RWPE1 (cell line): ENCODE data around the gene NELFCD.
A peak's percentile ranks its signal among the peaks of the same experiment; 100 is the strongest.

ENCODE experiments used
- CTCF ChIA-PET: fragments of 350-600 bp; sonication (Branson Sonifier 250); formaldehyde crosslinking; extraction: SDS; loops from one replicate; lab custom pipeline; 2021; lab: Yijun Ruan, JAX
- POLR2A ChIA-PET: fragments of 400-600 bp; formaldehyde crosslinking; extraction: SDS; loops from one replicate; lab custom pipeline; 2020; ENCODE audit warnings: antibody characterized with exemption; ENCODE audit not compliant: low non-redundant PET; lab: Yijun Ruan, JAX
- DNase-seq: peaks from one replicate; pipeline ENCODE4 v3.0.0; 2012; ENCODE audit warnings: low spot score
- H3K27ac ChIP-seq: fragments of 450-650 bp; 2 replicates; pipeline ENCODE4 v1.5.1; 2017
- TF ChIP-seq, protein P1 (sequence below): fragments of 450-650 bp; conservative IDR thresholded peaks from 2 replicates; pipeline ENCODE4 v1.5.1; 2017; ENCODE audit warnings: low read depth, mild to moderate bottlenecking

Gene NELFCD

DNA sequence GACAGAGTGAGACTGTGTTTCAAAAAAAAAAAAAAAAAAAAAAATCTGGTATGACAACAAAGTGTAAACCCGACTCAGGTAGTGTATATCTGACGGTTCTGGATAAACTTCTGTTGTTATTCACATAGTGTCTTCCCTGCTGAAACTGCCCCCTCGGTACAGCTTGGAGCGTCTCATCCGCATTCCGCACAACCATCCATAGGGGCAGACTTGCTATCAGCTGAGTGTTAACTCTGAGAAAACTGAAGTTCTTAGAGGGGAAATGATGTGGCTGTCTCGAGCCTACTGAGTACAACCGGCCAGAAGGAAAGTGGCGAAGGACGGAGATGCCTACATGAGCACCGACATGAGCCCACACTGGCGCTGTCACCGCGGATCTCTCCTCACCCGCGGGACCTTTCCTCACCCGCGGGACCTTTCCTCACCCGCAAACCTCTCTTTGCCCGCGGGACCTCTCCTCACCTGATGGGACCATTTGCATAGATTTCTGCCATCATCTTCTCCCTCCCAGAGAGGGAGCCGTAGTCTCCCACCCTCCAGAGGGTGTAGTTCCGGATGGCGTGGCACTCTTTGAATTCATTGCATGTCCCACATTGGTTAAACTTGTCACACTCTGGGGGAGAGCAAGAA, 16.2 kb downstream of the NELFCD start:
- TF ChIP-seq, protein P1, sequence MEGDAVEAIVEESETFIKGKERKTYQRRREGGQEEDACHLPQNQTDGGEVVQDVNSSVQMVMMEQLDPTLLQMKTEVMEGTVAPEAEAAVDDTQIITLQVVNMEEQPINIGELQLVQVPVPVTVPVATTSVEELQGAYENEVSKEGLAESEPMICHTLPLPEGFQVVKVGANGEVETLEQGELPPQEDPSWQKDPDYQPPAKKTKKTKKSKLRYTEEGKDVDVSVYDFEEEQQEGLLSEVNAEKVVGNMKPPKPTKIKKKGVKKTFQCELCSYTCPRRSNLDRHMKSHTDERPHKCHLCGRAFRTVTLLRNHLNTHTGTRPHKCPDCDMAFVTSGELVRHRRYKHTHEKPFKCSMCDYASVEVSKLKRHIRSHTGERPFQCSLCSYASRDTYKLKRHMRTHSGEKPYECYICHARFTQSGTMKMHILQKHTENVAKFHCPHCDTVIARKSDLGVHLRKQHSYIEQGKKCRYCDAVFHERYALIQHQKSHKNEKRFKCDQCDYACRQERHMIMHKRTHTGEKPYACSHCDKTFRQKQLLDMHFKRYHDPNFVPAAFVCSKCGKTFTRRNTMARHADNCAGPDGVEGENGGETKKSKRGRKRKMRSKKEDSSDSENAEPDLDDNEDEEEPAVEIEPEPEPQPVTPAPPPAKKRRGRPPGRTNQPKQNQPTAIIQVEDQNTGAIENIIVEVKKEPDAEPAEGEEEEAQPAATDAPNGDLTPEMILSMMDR, result no peak
- H3K27ac ChIP-seq, result peak overlapping the region; percentile 52; the same call in 1 of the 2 replicates
- DNase-seq, result no peak
- ChIA-PET POLR2A (no interaction called here), CTCF (interaction anchor here (0.6 to 0.7 kb wide), 2 partner anchors 18 to 787 kb away, joined by 3 to 4 read pairs; no protein-coding TSS in a partner anchor)

DNA sequence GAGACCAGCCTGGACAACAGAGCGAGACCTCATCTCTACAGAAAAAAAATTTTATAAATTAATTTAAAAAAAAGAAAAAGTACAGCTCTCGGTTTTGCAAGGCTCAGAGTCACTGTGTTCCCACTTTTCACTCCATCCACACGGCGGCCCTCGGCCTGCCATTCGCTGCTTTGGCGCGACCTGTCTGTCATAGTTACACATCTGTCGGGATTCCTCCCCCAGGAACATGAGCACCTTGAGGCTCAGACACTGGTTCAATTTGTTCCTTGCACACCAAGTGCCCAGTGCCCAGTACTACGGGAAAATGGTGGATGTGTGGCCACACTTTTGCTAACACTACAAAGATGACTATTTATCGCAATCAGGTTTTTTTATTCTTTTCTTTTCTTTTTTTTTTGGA, 17.6 kb downstream of the NELFCD start:
- H3K27ac ChIP-seq, result peak overlapping the region; percentile 41
- ChIA-PET POLR2A (no interaction called here), CTCF (interaction anchor here (0.7 kb wide), 1 partner anchor 1414 kb away, joined by 3 read pairs; no protein-coding TSS in a partner anchor)
- TF ChIP-seq, protein P1, result no peak
- DNase-seq, result no peak

DNA sequence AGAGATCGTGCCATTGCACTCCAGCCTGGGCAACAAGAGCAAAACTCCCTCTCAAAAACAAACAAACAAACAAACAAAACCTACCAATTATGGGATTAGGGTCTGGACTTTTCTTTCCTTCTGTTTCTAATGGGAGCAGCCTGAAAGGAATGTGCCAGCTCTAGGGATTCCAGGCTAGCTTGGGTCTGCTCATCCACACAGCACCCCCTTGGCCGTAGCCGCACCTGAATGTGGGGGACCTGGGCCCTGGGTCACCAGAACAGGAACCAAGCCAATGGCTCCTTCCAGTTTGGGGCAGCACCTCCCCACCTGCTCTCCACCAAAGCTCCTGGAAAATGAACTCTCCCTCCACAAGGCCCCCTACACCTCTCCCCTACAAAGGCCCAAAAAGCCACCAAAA, 19.3 kb downstream of the NELFCD start:
- CTCF ChIA-PET, result interaction anchor here (0.7 to 0.8 kb wide), 2 partner anchors 21 to 912 kb away, joined by 5 read pairs; no protein-coding TSS in a partner anchor
- H3K27ac ChIP-seq, result peak overlapping the region; percentile 41
- no peak for DNase-seq
- POLR2A ChIA-PET, result interaction anchor here (0.5 kb wide), 1 partner anchor 32 kb away, joined by 4 read pairs; no protein-coding TSS in a partner anchor
- TF ChIP-seq, protein P1, result no peak

DNA sequence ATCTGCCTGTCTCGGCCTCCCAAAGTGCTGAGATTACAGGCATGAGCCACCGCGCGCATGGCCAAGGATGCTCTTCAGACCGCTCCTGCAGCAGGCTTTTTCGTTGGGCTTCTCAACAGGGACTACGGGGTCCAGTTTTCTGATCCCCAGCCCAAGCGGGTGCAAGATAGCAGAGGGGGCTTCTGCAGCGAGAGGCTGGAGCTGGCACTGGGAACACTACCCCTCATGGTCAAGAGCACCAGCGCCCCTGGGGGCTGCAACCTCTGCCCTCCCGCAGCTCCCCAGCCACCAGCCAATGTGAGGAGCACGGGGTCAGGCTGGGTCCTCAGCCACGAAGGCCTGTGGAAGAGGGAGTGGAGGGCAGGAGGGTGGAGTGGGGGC, 20.0 kb downstream of the NELFCD start:
- CTCF ChIA-PET, result no interaction called here
- DNase-seq, result no peak
- POLR2A ChIA-PET, result interaction anchor here (0.5 kb wide), 1 partner anchor 21 kb away, joined by 4 read pairs; no protein-coding TSS in a partner anchor
- TF ChIP-seq, protein P1, result no peak
- H3K27ac ChIP-seq, result no peak overlapping the region

DNA sequence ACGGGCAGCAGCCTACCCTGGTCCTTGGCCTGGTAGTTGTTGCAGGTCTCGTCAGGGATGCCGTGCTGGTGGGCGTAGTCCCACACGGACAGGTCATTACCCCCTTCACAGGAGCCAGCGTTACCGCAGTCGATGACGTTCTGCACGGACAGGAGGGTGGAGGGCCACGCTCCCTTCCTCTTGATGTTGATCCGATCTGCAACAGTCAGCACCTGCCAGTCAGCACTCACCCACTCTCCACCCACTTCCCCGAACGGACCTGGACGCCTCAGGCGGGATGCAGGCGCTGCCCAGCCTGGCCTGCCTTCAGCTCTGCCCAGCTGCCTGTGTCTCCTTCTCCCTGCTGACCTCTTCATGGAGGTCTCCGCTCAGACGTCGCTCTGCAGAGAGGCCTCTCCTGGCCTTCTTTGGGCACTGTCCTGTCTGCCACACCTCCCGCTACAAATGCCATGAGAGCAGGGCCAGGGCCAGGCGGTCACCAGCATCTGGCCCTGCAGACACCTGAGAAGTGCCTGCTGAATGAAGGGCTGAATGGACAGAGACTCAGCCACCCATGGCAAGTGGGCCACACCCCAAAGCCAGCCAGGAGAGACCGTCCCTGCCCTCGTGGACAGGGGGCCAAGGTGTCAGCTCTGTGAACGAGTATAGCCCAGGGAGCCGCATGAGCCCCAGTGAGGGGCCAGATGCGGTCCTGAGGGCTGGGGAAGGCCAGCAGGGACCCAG, 20.6 kb downstream of the NELFCD start:
- no peak overlapping the region for H3K27ac ChIP-seq
- ChIA-PET CTCF (interaction anchor here (0.6 kb wide), 1 partner anchor 44 kb away, joined by 3 read pairs; no protein-coding TSS in a partner anchor), POLR2A (interaction anchor here (0.5 kb wide), 1 partner anchor 20 kb away, joined by 4 read pairs; no protein-coding TSS in a partner anchor)
- TF ChIP-seq, protein P1, result no peak
- no peak for DNase-seq

DNA sequence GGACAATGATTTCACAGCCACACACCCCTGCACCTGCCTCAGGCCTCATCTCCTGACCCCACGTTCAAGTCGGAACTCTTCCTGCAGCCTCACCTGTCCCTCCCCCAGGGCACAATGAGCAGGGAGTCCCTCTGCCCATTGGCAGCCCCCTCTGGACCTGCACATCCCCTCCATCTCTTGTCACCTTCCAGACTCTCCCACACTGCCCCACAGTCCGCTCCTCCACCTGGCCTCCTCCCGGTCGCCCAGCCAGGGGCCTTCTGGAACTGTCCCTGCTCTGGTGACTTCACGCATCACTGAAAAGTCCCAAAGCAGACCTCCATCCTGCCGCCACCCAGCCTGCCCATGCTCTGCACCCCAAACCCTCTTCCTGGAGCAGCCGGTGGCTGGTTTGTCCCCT, 21.3 kb downstream of the NELFCD start:
- TF ChIP-seq, protein P1, result no peak
- H3K27ac ChIP-seq, result peak overlapping the region; percentile 76; the same call in 1 of the 2 replicates
- ChIA-PET POLR2A (no interaction called here), CTCF (interaction anchor here (0.6 kb wide), 1 partner anchor 45 kb away, joined by 3 read pairs; no protein-coding TSS in a partner anchor)
- no peak for DNase-seq
